Vagina (tissue), 2 donors: Measurements from ENCODE around the gene TMEM134. TPM values are rescaled to one million over a fixed set of nuclear protein-coding genes. Genes with fewer than 3 reads are reported as not detected.

Experiments used
- DNase-seq, 2 donors: peaks; one replicate each; pipeline ENCODE4 v3.0.0-alpha.2; 2017; ENCODE audit errors: extremely low spot score in 2 of 2
- H3K27ac ChIP-seq: fragments of 200-600 bp; sonication (generic); one replicate; pipeline ENCODE4 v1.5.1; 2019
- H3K27me3 ChIP-seq: fragments of 200-600 bp; sonication (generic); one replicate; pipeline ENCODE4 v1.5.1; 2019
- H3K36me3 ChIP-seq, 2 donors: fragments of 200-600 bp; sonication (generic); one replicate each; pipeline ENCODE4 v1.5.1; 2017 to 2019
- H3K4me1 ChIP-seq: fragments of 200-600 bp; sonication (generic); one replicate; pipeline ENCODE4 v1.5.1; 2019
- H3K4me3 ChIP-seq, 2 donors: fragments of 200-600 bp; sonication (generic); 1 replicate in 1 of 2; 2 replicates in 1 of 2; pipeline ENCODE4 v1.5.1; 2016 to 2019
- H3K9me3 ChIP-seq: fragments of 200-600 bp; sonication (generic); one replicate; pipeline ENCODE4 v1.5.1; 2019
- POLR2A ChIP-seq, 2 donors: fragments of 450-650 bp; IDR thresholded peaks; one replicate each; pipeline ENCODE4 v1.6.1; 2017; ENCODE audit warnings: antibody characterized with exemption in 2 of 2, mild to moderate bottlenecking in 2 of 2, moderate library complexity in 2 of 2
- POLR2AphosphoS5 ChIP-seq, 2 donors: sonication (generic); formaldehyde crosslinking; IDR thresholded peaks; one replicate each; pipeline ENCODE4 v1.9.0; 2017; ENCODE audit warnings: antibody characterized with exemption in 2 of 2, mild to moderate bottlenecking in 2 of 2, low read depth in 1 of 2; ENCODE audit not compliant: insufficient read depth in 1 of 2
- intact Hi-C: fragments of 100-400 bp; cut with DNase I; formaldehyde crosslinking; loops from one replicate; pipeline ENCODE4 v1.15.1; 2023
- total RNA-seq: library from RNA; depleted of rRNA; stranded (reverse); fragments of >200 nt; gene quantifications from one replicate; pipeline ENCODE4 v1.2.3, GENCODE V29; 2016
- TF ChIP-seq, protein P1 (sequence below), 3 experiments: fragments of 450-650 bp in 2 of 3; fragments of 200-600 bp in 1 of 3; sonication (generic) in 1 of 3; IDR thresholded peaks; one replicate each; pipeline ENCODE4 v1.5.1; 2017 to 2019; ENCODE audit warnings: antibody characterized with exemption in 3 of 3, mild to moderate bottlenecking in 2 of 3, moderate library complexity in 2 of 3

TMEM134 gene
- total RNA-seq, 1 donor from 2014 or later: 88.6 TPM

DNA sequence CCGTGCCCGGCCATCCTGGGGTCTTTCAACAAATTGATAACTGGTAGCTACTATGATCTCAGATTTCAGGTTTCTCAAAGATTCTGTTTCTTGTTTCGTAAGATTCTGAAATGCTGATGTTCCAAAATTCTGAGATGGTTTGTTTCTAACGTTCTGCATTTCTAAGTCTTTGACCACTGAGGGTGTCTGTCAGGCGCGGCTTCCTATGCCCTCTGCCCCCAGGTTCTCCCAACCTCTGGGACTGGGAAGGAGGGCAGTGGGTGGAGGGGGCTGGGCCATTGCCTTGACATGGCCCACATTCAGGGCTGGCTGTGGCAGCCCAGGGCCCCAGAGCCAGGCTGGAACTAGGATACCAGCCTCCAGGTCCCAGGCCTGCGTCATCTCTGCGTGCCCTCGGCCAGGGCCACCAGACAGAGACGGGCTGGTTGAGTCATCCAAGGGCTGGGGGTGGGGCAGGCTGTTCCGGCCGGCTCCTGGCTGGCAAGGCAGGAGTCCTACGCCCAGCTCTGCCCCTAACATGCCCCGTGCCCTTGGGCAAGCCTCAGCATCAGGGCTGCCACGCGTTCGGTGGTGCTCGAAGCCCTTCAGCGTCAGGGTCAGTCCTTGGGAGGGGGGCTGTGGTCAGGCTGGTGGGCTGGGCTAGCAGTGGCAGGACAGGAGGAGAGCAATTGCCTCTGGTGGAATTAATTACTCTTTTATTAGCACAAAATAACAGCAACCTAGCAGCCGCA is 5.2 kb downstream of the TMEM134 start:
- no peaks in the 10 kb centered on the region for H3K9me3 ChIP-seq
- no peaks in the 10 kb centered on the region for H3K27me3 ChIP-seq
- no peaks in the 10 kb centered on the region for H3K36me3 ChIP-seq
- TF ChIP-seq POLR2A (IDR thresholded peaks at IDR 0.05) (no peak), POLR2AphosphoS5 (IDR thresholded peaks at IDR 0.05; ENCODE audit: insufficient read depth in 1 of 2, low read depth in 1 of 2) (peak; percentile 58 to 64)
- TF ChIP-seq, protein P1, sequence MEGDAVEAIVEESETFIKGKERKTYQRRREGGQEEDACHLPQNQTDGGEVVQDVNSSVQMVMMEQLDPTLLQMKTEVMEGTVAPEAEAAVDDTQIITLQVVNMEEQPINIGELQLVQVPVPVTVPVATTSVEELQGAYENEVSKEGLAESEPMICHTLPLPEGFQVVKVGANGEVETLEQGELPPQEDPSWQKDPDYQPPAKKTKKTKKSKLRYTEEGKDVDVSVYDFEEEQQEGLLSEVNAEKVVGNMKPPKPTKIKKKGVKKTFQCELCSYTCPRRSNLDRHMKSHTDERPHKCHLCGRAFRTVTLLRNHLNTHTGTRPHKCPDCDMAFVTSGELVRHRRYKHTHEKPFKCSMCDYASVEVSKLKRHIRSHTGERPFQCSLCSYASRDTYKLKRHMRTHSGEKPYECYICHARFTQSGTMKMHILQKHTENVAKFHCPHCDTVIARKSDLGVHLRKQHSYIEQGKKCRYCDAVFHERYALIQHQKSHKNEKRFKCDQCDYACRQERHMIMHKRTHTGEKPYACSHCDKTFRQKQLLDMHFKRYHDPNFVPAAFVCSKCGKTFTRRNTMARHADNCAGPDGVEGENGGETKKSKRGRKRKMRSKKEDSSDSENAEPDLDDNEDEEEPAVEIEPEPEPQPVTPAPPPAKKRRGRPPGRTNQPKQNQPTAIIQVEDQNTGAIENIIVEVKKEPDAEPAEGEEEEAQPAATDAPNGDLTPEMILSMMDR (IDR thresholded peaks at IDR 0.05): no peak
- peak overlapping the region; percentile 48 to 49 for H3K4me3 ChIP-seq
- H3K27ac ChIP-seq: peak overlapping the region; percentile 87
- H3K4me1 ChIP-seq: peaks cover 49% of the 10 kb centered on the region
- DNase-seq: no peak
- intact Hi-C loops: loop anchor here (10.0 kb wide), 1 partner anchor 59 kb away; the partner anchor contains the start of genes PPP1CA and TBC1D10C

DNA sequence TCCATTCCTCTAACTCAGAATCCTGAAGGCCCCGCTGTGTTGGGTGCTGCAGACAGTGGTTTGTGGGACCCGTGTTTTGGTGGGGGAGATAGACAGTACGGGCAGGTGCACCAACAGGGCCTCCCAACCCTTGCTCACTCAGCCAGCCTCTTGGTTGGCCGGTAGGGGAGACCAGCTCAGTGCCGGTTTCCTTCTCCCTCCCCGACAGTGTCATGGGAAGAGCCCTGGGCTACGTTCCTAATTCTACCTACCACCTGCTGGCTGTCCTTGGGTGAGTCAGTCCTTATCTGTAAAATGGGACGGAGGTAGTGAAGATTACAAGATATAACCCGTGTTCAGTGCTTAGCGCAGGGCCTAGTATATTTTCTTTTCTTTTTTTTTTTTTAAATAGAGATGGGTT is 5.9 kb downstream of the TMEM134 start:
- peak overlapping the region; percentile 87 for H3K27ac ChIP-seq
- H3K4me3 ChIP-seq: no peak overlapping the region
- intact Hi-C loops: loop anchor here (10.0 kb wide), 1 partner anchor 58 kb away; the partner anchor contains the start of genes PPP1CA and TBC1D10C

DNA sequence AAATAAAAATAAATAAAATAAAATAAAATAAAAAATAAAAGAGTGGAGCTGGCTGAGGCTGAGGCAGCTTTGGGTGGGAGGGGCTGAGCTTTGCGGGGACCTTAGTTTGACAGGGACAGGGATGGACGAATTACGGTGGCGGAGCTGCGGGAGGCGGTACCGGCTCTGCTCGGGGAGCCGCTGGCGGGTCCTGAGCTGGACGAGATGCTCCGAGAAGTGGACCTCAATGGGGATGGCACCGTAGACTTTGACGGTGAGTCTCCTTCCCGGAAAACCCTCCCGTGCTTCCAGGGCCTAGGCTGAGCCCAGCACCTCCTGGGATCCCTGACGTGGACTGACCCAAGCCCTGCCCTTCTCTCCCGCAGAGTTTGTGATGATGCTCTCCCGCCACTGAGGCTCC is 10.8 kb downstream of the TMEM134 start:
- no peak for TF ChIP-seq POLR2AphosphoS5 (IDR thresholded peaks at IDR 0.05; ENCODE audit: insufficient read depth in 1 of 2, low read depth in 1 of 2)
- no peak for TF ChIP-seq POLR2A (IDR thresholded peaks at IDR 0.05)
- TF ChIP-seq, protein P1 (IDR thresholded peaks at IDR 0.05): no peak
- H3K4me3 ChIP-seq: no peak overlapping the region
- intact Hi-C loops: no loop called here
- no peaks in the 10 kb centered on the region for H3K4me1 ChIP-seq
- no peaks in the 10 kb centered on the region for H3K27me3 ChIP-seq
- H3K9me3 ChIP-seq: no peaks in the 10 kb centered on the region
- H3K36me3 ChIP-seq: no peaks in the 10 kb centered on the region
- H3K27ac ChIP-seq: no peak overlapping the region
- no peak for DNase-seq

More for the DNA sequence above, 5.9 kb downstream of the TMEM134 start:
- no peak for DNase-seq
- peaks cover 45% of the 10 kb centered on the region for H3K4me1 ChIP-seq
- TF ChIP-seq POLR2A (IDR thresholded peaks at IDR 0.05) (no peak), POLR2AphosphoS5 (IDR thresholded peaks at IDR 0.05; ENCODE audit: insufficient read depth in 1 of 2, low read depth in 1 of 2) (no peak)
- TF ChIP-seq, protein P1 (IDR thresholded peaks at IDR 0.05): no peak
- no peaks in the 10 kb centered on the region for H3K27me3 ChIP-seq
- no peaks in the 10 kb centered on the region for H3K36me3 ChIP-seq
- H3K9me3 ChIP-seq: no peaks in the 10 kb centered on the region

DNA sequence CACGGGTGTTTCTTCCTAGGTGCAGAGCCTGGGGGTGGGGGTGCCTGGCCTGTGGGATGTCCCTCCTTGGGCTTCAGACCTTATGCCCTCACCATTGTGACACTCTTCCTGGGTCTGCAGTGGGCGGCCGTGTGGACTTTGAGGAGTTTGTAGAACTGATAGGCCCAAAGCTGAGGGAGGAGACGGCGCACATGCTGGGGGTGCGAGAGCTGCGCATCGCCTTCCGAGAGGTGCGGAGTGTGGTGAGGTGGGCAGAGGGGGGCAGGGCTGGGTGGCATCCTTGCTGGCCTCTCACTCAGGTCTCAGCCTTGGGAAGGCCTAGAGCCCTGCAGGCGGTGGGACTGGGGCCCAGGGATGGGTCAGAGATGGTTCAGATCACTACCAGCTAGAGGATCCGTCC is 11.6 kb downstream of the TMEM134 start:
- H3K9me3 ChIP-seq: no peaks in the 10 kb centered on the region
- TF ChIP-seq POLR2AphosphoS5 (IDR thresholded peaks at IDR 0.05; ENCODE audit: insufficient read depth in 1 of 2, low read depth in 1 of 2) (no peak), POLR2A (IDR thresholded peaks at IDR 0.05) (no peak)
- TF ChIP-seq, protein P1 (IDR thresholded peaks at IDR 0.05): no peak
- intact Hi-C loops: no loop called here
- H3K4me3 ChIP-seq: no peak overlapping the region
- peaks cover 3% of the 10 kb centered on the region for H3K4me1 ChIP-seq
- DNase-seq: no peak
- no peak overlapping the region for H3K27ac ChIP-seq
- no peaks in the 10 kb centered on the region for H3K27me3 ChIP-seq
- H3K36me3 ChIP-seq: no peaks in the 10 kb centered on the region

DNA sequence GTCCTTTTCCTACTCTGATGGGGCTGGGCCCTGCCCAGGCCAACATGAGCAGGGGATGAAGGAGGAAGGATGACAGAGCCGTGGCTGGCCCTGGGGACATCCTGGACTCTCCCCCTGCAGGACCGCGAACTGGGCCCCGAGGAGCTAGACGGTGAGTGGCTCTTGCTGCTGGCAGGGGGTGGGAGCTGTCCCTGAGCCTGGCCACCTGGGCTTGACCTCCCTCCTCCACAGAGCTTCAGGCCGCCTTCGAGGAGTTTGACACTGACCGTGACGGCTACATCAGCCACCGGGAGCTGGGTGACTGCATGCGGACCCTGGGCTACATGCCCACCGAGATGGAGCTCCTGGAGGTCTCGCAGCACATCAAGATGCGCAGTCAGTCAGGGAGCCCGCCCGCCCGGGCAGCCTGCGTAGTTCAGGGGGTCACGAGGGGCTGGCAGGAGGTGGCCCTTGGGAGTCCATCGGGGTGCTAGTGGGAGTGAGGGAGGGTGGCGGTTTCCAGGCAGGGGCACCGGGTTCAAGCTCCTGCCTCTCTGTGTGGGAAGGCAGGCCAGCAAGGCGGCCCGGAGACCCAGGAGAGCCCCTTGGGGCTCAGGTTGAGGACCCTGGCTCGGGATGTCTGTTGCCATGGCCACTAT is 12.9 kb downstream of the TMEM134 start:
- Histone ChIP-seq H3K36me3 (no peaks in the 10 kb centered on the region), H3K4me1 (peaks cover 6% of the 10 kb centered on the region), H3K27ac (no peak overlapping the region), H3K4me3 (no peak overlapping the region), H3K9me3 (no peaks in the 10 kb centered on the region), H3K27me3 (no peaks in the 10 kb centered on the region)
- TF ChIP-seq POLR2AphosphoS5 (IDR thresholded peaks at IDR 0.05; ENCODE audit: insufficient read depth in 1 of 2, low read depth in 1 of 2) (no peak), POLR2A (IDR thresholded peaks at IDR 0.05) (no peak)
- TF ChIP-seq, protein P1 (IDR thresholded peaks at IDR 0.05): no peak
- intact Hi-C loops: no loop called here
- DNase-seq: no peak
